ENCODE measurements around the gene SLC25A6. TPM values are rescaled to one million over a fixed set of nuclear protein-coding genes. Genes with fewer than 3 reads are reported as not detected.

Gene SLC25A6
- total and polyA plus RNA-seq, 2 of the 13 experiments (the other 11 are each of a cell fraction or from before 2014, with no cell fraction given): 138 to 581 TPM

GRCh38 chrX:1392376-1393068, 609 bp upstream of the SLC25A6 start (continued):
- peak; percentile 63; the same call in 1 of the 2 replicates for TF ChIP-seq ZXDC (CRISPR knock-in tag; IDR thresholded peaks at IDR 0.05)

GRCh38 chrX:1391370-1391706, 575 bp downstream of the SLC25A6 start:
- Histone ChIP-seq H3K4me1 (ENCODE audit: insufficient read depth, low read length) (peaks cover 50% of the 10 kb centered on the region), H2AFZ (ENCODE audit: low read length) (no peak overlapping the region), H3K27me3 (ENCODE audit: control insufficient read depth in 1 of 2, insufficient read depth in 2 of 2, low read length in 2 of 2) (no peaks in the 10 kb centered on the region; a peak in 1 of 5 replicates), H3K4me3 (replicated peaks in 1 of 3; ENCODE audit: insufficient read depth in 1 of 3, low read depth in 2 of 3, low read length in 3 of 3) (peak overlapping the region; percentile 94 to 100 (median 96)), H3K4me2 (ENCODE audit: low read depth, low read length) (peak overlapping the region; percentile 100), H3K9me3 (ENCODE audit: low read length) (no peaks in the 10 kb centered on the region), H3K27ac (ENCODE audit: extremely low read length, insufficient read depth, low read length) (peak overlapping the region; percentile 99), H3K79me2 (ENCODE audit: insufficient read depth, low read length) (peaks cover 49% of the 10 kb centered on the region), H3K36me3 (replicated peaks in 1 of 2; ENCODE audit: control insufficient read depth in 1 of 2, insufficient read depth in 2 of 2, low read length in 2 of 2) (peaks cover 25 to 51% of the 10 kb centered on the region in 2 experiments), H3K9ac (ENCODE audit: insufficient read depth, low read depth, low read length) (peak overlapping the region; percentile 99), H4K20me1 (ENCODE audit: insufficient read depth, low read length) (peaks cover 62% of the 10 kb centered on the region)
- ATAC-seq (peak; percentile 60), FAIRE-seq (peak; percentile 86), DNase-seq (ENCODE audit: low spot score) (peak; percentile 79)
- in situ Hi-C loops (cut with HindIII; ENCODE audit: extremely low pct_ligation_motif_present, low pct_unique_long_range_greater_than_20kb): no loop called here
- WGBS (ENCODE audit: low lambda C conversion rate): 0% methylated on average over 2 of the region's 19 CpGs
- CTCF ChIA-PET (ENCODE audit: low intra/inter-chr PET ratio, low total read pairs): no interaction called here
- POLR2A ChIA-PET: no interaction called here
- intact Hi-C loops (cut with micrococcal nuclease; ENCODE audit: unreplicated experiment): loop anchor here (5.0 kb wide), 1 partner anchor 61 kb away; the partner anchor contains the start of gene ASMTL
- no TSS peak for BruUV-seq (replicated peaks)
- TF ChIP-seq ZBTB8A (CRISPR knock-in tag; IDR thresholded peaks at IDR 0.05; ENCODE audit: borderline replicate concordance, low read depth): no peak
- no peak for TF ChIP-seq ZNF280D (CRISPR knock-in tag; IDR thresholded peaks at IDR 0.05)
- no peak for TF ChIP-seq BRD4 (CRISPR knock-in tag; IDR thresholded peaks at IDR 0.05)
- no peak for TF ChIP-seq ZEB1 (IDR thresholded peaks at IDR 0.05; ENCODE audit: insufficient replicate concordance, low read depth)
- TF ChIP-seq PHF21A (CRISPR knock-in tag; IDR thresholded peaks at IDR 0.05): peak; percentile 59
- peak; percentile 27; the same call in 1 of the 2 replicates for TF ChIP-seq ZNF263 (CRISPR knock-in tag; IDR thresholded peaks at IDR 0.05)
- peak; percentile 80 for TF ChIP-seq ESRRA (CRISPR knock-in tag; IDR thresholded peaks at IDR 0.05; ENCODE audit: low read depth)
- TF ChIP-seq MED1 (CRISPR knock-in tag; IDR thresholded peaks at IDR 0.05): 0 out of 2 replicates have a peak, but pooled peaks have one; percentile 60
- peak; percentile 73; the same call in 1 of the 2 replicates for TF ChIP-seq RARA (CRISPR knock-in tag; IDR thresholded peaks at IDR 0.05)
- no peak for TF ChIP-seq ZNF710 (CRISPR knock-in tag; IDR thresholded peaks at IDR 0.05; ENCODE audit: borderline replicate concordance)
- no peak for TF ChIP-seq ZNF704 (CRISPR knock-in tag; IDR thresholded peaks at IDR 0.05; ENCODE audit: borderline replicate concordance)
- no peak for TF ChIP-seq TCF7 (IDR thresholded peaks at IDR 0.05; ENCODE audit: low read depth)
